Prostate gland (tissue), 2 donors: Measurements from ENCODE around the gene ABHD2. TPM values are rescaled to one million over a fixed set of nuclear protein-coding genes. Genes with fewer than 3 reads are reported as not detected.

Source experiments
- DNase-seq: peaks from one replicate; pipeline ENCODE4 v3.0.0-alpha.2; 2019; ENCODE audit warnings: low spot score
- H3K27ac ChIP-seq, 2 donors: fragments of 200-600 bp; sonication (generic); 2 replicates each; pipeline ENCODE4 v1.5.1; 2017 to 2019
- H3K27me3 ChIP-seq: fragments of 200-600 bp; sonication (generic); replicated peaks from 2 replicates; pipeline ENCODE4 v1.5.1; 2019; ENCODE audit not compliant: insufficient read depth
- H3K36me3 ChIP-seq, 2 donors: fragments of 200-600 bp; sonication (generic); 1 replicate in 1 of 2; 2 replicates in 1 of 2; pipeline versions ENCODE4 v1.5.1 to v1.8.1; 2017 to 2019
- H3K4me1 ChIP-seq: fragments of 200-600 bp; sonication (generic); replicated peaks from 2 replicates; pipeline ENCODE4 v1.5.1; 2019
- H3K4me3 ChIP-seq, 2 donors: fragments of 200-600 bp; sonication (generic); 2 replicates each; pipeline ENCODE4 v1.5.1; 2017 to 2019
- H3K9me3 ChIP-seq: fragments of 200-600 bp; sonication (generic); 2 replicates; pipeline ENCODE4 v1.5.1; 2017
- POLR2A ChIP-seq: fragments of 450-650 bp; IDR thresholded peaks from one replicate; pipeline ENCODE4 v1.6.1; 2016; ENCODE audit warnings: antibody characterized with exemption, mild to moderate bottlenecking
- POLR2AphosphoS5 ChIP-seq: sonication (generic); formaldehyde crosslinking; IDR thresholded peaks from one replicate; pipeline ENCODE4 v1.6.1; 2017; ENCODE audit warnings: antibody characterized with exemption
- WGBS: methylation state at CpG from one replicate; pipeline ENCODE4 v1.1.5; 2018; 5-methylcytosine and 5-hydroxymethylcytosine counted together
- intact Hi-C: fragments of 100-400 bp; cut with DNase I; formaldehyde crosslinking; loops from one replicate; pipeline ENCODE4 v1.14.2; 2022
- total RNA-seq, 2 donors: library from RNA; depleted of rRNA; stranded (reverse); fragments of >200 nt; gene quantifications; one replicate each; pipeline ENCODE4 v1.1.0, GENCODE V29; 2016
- TF ChIP-seq, protein P1 (sequence below), 4 experiments: fragments of 200-600 bp in 2 of 4; fragments of 450-650 bp in 2 of 4; sonication (generic) in 2 of 4; IDR thresholded peaks; 1 replicate in 3 of 4; 2 replicates in 1 of 4; pipeline ENCODE4 v1.5.1; 2016 to 2019; ENCODE audit warnings: antibody characterized with exemption in 4 of 4, mild to moderate bottlenecking in 2 of 4, moderate library complexity in 2 of 4

The ABHD2 gene
- total RNA-seq, 2 donors from 2014 or later = 111 to 253 TPM

DNA sequence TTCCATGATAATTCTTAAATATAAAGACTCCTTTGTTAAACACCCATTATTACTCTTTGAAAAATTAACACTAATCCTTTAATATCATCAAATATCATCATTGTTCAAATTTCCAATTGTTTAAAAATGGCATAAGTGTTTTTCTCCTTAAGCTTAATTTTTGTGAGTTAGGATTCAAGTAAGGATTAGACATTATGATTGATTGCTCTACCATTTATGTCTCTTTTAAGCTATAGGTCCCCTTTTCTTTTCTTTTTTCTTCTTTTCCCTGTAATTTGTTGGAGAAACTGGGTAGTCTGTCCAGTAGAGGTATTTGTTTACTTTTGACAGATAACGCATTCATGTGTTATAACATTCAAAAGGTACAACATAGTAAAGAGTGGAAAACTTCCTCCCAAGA lies 9.1 kb downstream of the ABHD2 start:
- DNase-seq = no peak
- H3K9me3 ChIP-seq = no peaks in the 10 kb centered on the region
- H3K4me1 ChIP-seq = peaks cover 34% of the 10 kb centered on the region
- H3K27ac ChIP-seq = peak overlapping the region; percentile 59 to 92
- no peaks in the 10 kb centered on the region for H3K36me3 ChIP-seq
- H3K4me3 ChIP-seq = no peak overlapping the region
- H3K27me3 ChIP-seq = no peaks in the 10 kb centered on the region
- WGBS = 43% methylated on average over 1 of the region's 1 CpG
- TF ChIP-seq, protein P1, sequence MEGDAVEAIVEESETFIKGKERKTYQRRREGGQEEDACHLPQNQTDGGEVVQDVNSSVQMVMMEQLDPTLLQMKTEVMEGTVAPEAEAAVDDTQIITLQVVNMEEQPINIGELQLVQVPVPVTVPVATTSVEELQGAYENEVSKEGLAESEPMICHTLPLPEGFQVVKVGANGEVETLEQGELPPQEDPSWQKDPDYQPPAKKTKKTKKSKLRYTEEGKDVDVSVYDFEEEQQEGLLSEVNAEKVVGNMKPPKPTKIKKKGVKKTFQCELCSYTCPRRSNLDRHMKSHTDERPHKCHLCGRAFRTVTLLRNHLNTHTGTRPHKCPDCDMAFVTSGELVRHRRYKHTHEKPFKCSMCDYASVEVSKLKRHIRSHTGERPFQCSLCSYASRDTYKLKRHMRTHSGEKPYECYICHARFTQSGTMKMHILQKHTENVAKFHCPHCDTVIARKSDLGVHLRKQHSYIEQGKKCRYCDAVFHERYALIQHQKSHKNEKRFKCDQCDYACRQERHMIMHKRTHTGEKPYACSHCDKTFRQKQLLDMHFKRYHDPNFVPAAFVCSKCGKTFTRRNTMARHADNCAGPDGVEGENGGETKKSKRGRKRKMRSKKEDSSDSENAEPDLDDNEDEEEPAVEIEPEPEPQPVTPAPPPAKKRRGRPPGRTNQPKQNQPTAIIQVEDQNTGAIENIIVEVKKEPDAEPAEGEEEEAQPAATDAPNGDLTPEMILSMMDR (IDR thresholded peaks at IDR 0.05) = no peak
- TF ChIP-seq POLR2AphosphoS5 (no peak), POLR2A (no peak)
- intact Hi-C loops = no loop called here

DNA sequence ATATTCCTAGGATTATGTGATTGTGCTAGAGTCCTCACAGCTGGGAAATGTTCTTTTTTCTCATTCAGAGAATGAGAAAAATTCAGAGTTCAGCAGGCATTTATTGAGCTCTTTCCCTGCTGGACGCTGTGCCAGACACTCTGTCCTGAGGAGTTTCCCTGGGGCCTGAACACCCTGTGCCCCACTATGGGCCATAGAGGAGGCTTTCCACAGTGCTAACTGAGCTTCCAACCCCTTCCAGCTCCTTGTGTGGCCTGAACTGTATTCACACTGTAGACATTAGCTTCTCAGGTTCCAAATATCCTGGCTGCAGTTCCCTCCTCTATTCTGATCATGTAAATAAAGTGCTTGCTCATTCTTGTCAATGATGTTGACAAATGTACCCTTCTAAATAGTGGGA lies 10.0 kb downstream of the ABHD2 start:
- DNase-seq = peak; percentile 38
- WGBS = 0% methylated on average over 1 of the region's 1 CpG

DNA sequence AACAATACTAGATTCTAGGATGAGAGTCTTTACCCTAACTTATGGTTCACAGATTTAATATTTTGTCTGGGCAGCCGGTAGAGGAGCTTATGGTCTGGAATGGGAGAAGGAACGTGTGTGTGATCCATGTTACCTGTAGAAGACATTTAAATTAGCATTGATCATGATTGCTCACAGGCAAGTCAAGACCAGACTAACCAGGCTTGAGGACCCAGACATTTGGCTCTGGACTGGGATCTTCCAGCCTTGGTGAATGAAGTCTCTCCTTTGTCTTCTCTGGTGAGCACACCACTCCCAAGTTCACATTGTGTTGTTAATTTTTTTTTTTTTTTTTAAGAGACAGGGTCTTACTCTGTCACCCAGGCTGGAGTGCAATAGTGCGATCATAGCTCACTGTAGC lies 11.7 kb downstream of the ABHD2 start:
- intact Hi-C loops = no loop called here
- peak overlapping the region in 1 of 2 donors; percentile 92 for H3K27ac ChIP-seq

More for the DNA sequence above, 10.0 kb downstream of the ABHD2 start:
- Histone ChIP-seq H3K9me3 (no peaks in the 10 kb centered on the region), H3K4me1 (peaks cover 34% of the 10 kb centered on the region), H3K4me3 (no peak overlapping the region), H3K27me3 (no peaks in the 10 kb centered on the region), H3K36me3 (no peaks in the 10 kb centered on the region), H3K27ac (peak overlapping the region; percentile 59 to 92)
- peak; percentile 58 for TF ChIP-seq POLR2AphosphoS5
- TF ChIP-seq, protein P1 (IDR thresholded peaks at IDR 0.05) = no peak
- intact Hi-C loops = no loop called here

DNA sequence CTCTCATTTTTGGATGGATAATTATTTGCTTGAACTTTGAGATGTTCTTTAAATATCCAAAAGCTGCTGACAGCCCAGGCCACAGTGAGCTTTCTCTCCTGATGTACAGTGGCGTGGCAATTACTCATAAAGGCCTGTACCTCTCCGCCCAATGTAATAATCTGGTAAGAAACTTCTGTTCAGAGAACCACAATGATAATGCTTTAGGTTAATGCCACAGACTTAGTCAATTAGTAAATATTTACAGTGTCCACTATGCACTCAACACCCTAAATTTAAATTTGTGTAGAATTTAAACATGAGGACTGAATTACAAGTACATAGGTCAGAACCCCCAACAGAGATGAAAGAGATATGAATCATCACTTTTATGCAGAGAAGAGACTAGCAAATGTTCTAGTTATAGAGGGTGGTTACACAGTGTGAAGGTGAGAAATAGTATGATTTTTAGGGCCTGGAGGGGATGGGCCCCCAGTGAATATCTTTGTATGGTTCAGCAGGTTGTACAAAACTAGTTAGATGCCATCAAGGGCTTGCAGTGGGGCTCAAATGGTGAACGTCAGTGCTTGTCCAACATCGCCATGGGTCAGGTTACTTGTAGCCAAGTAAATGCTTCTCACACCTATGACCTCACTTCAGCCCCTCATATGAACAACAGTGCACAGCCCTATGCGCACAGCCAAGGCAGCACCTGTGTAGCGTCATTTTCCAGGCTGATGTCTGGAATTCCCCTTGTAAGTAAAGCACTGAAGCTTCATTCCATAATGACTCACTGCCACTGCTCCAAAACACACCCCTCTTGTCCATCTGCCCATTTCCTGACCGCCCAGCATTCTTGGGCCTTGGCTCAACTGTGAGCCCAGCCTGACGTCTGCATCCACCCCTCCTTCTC lies 13.3 kb downstream of the ABHD2 start:
- intact Hi-C loops = no loop called here
- TF ChIP-seq, protein P1 (IDR thresholded peaks at IDR 0.05) = no peak
- TF ChIP-seq POLR2A = peak; percentile 30
- peak; percentile 89 for TF ChIP-seq POLR2AphosphoS5
- peak; percentile 68 for DNase-seq
- peak overlapping the region; percentile 66 to 92 for H3K27ac ChIP-seq
- H3K4me1 ChIP-seq = peaks cover 22% of the 10 kb centered on the region
- H3K27me3 ChIP-seq = no peaks in the 10 kb centered on the region
- H3K9me3 ChIP-seq = no peaks in the 10 kb centered on the region
- H3K4me3 ChIP-seq = no peak overlapping the region
- H3K36me3 ChIP-seq = peaks cover 0 to 4% of the 10 kb centered on the region in 2 donors
- WGBS = 29% methylated on average over 8 of the region's 8 CpGs

More for the DNA sequence above, 11.7 kb downstream of the ABHD2 start:
- TF ChIP-seq POLR2AphosphoS5 (no peak), POLR2A (no peak)
- TF ChIP-seq, protein P1 (IDR thresholded peaks at IDR 0.05) = no peak
- H3K4me3 ChIP-seq = no peak overlapping the region
- peaks cover 33% of the 10 kb centered on the region for H3K4me1 ChIP-seq
- DNase-seq = no peak
- 98% methylated on average over 3 of the region's 3 CpGs for WGBS
- peaks cover 0 to 4% of the 10 kb centered on the region in 2 donors for H3K36me3 ChIP-seq
- no peaks in the 10 kb centered on the region for H3K9me3 ChIP-seq
- H3K27me3 ChIP-seq = no peaks in the 10 kb centered on the region
